Endodermal cell (in vitro differentiated cells): ENCODE measurements around the gene TSHZ2. TPM values are rescaled to one million over a fixed set of nuclear protein-coding genes. Genes with fewer than 3 reads are reported as not detected.
A peak's percentile ranks its signal among the peaks of the same experiment; 100 is the strongest.

Experiments
- DNase-seq: peaks from one replicate; pipeline ENCODE4 v3.0.0-alpha.2; 2017
- H3K27ac ChIP-seq: 2 replicates; pipeline ENCODE4 v1.5.1; 2013; ENCODE audit warnings: mild to moderate bottlenecking, low read depth, low read length, moderate library complexity
- H3K27me3 ChIP-seq: 2 replicates; pipeline ENCODE4 v1.6.1; 2013; ENCODE audit warnings: mild to moderate bottlenecking, low read length, moderate library complexity; ENCODE audit not compliant: insufficient read depth, control insufficient read depth, poor library complexity, severe bottlenecking
- H3K36me3 ChIP-seq: 2 replicates; pipeline ENCODE4 v1.7.0; 2013; ENCODE audit warnings: mild to moderate bottlenecking, low read length, moderate library complexity; ENCODE audit not compliant: control insufficient read depth, insufficient read depth
- H3K4me1 ChIP-seq: one replicate; pipeline ENCODE4 v1.7.0; 2013; ENCODE audit warnings: low read length; ENCODE audit not compliant: control insufficient read depth, insufficient read depth
- H3K4me3 ChIP-seq: 2 replicates; pipeline ENCODE4 v1.5.1; 2013; ENCODE audit warnings: mild to moderate bottlenecking, low read length, moderate library complexity
- H3K9ac ChIP-seq: 2 replicates; pipeline ENCODE4 v1.6.1; 2013; ENCODE audit warnings: mild to moderate bottlenecking, low read length, moderate library complexity; ENCODE audit not compliant: poor library complexity, severe bottlenecking; ENCODE audit errors: extremely low read depth
- H3K9me3 ChIP-seq: 2 replicates; pipeline ENCODE4 v1.6.1; 2013; ENCODE audit warnings: mild to moderate bottlenecking, low read length, moderate library complexity; ENCODE audit not compliant: control insufficient read depth
- H3K27ac Mint-ChIP-seq: 2 replicates; pipeline ENCODE4 v1.8.0; 2020; ENCODE audit warnings: mixed read lengths
- H3K27me3 Mint-ChIP-seq: 2 replicates; pipeline ENCODE4 v1.8.0; 2021; ENCODE audit warnings: mild to moderate bottlenecking, mixed read lengths; ENCODE audit not compliant: insufficient read depth
- H3K36me3 Mint-ChIP-seq: 2 replicates; pipeline ENCODE4 v1.8.0; 2020; ENCODE audit warnings: low read depth, mixed read lengths
- H3K4me1 Mint-ChIP-seq: 2 replicates; pipeline ENCODE4 v1.8.0; 2020; ENCODE audit warnings: mixed read lengths
- H3K4me3 Mint-ChIP-seq: 2 replicates; pipeline ENCODE4 v1.8.0; 2020; ENCODE audit warnings: mild to moderate bottlenecking, moderate library complexity, mixed read lengths
- H3K9me3 Mint-ChIP-seq: 2 replicates; pipeline ENCODE4 v1.8.0; 2020; ENCODE audit warnings: mild to moderate bottlenecking, mixed read lengths
- CTCF ChIP-seq: fragments of 200-600 bp; sonication (generic); conservative IDR thresholded peaks from 2 replicates; pipeline ENCODE4 v1.5.0; 2021; ENCODE audit warnings: antibody characterized with exemption, mild to moderate bottlenecking
- WGBS, 2 experiments: methylation state at CpG; one replicate each; pipeline versions ENCODE4 v1.1.5 to v1.1.7; 2013; ENCODE audit warnings: missing lambda C conversion rate in 2 of 2, mixed read lengths in 1 of 2; ENCODE audit not compliant: insufficient coverage in 1 of 2, insufficient read length in 1 of 2; 5-methylcytosine and 5-hydroxymethylcytosine counted together
- total RNA-seq, 2 donors: library from RNA; stranded (reverse); fragmentation: NEBNext Ultra II Directional in 1 of 2; extraction: Animal tissue kit (Norgen Biotek cat#: 25700) in 1 of 2; gene quantifications; 2 replicates in 1 of 2; 3 replicates in 1 of 2; pipeline ENCODE4 v1.2.1, GENCODE V29; 2021

The TSHZ2 gene
- total RNA-seq, 2 donors from 2014 or later, result 0.07 to 0.31 TPM

GRCh38 chr20:53539516-53539915 lies 567.4 kb downstream of the TSHZ2 start:
- no peak for DNase-seq
- H3K4me3 Mint-ChIP-seq, result no peak overlapping the region
- H3K4me1 ChIP-seq, result no peaks in the 10 kb centered on the region
- no peak overlapping the region for H3K27ac ChIP-seq
- no peak overlapping the region for H3K4me3 ChIP-seq
- no peak for TF ChIP-seq CTCF
- no peaks in the 10 kb centered on the region for H3K27me3 ChIP-seq
- no peak overlapping the region for H3K9ac ChIP-seq
- H3K36me3 ChIP-seq, result no peaks in the 10 kb centered on the region
- H3K27ac Mint-ChIP-seq, result peak overlapping the region; percentile 13
- WGBS, 2 experiments, result 84 to 90% methylated on average over 4 of the region's 4 CpGs
- H3K27me3 Mint-ChIP-seq, result no peaks in the 10 kb centered on the region
- H3K9me3 Mint-ChIP-seq, result no peaks in the 10 kb centered on the region
- no peaks in the 10 kb centered on the region for H3K4me1 Mint-ChIP-seq
- H3K9me3 ChIP-seq, result no peaks in the 10 kb centered on the region
- H3K36me3 Mint-ChIP-seq, result no peaks in the 10 kb centered on the region
